Measurements from ENCODE around the gene PDZD2.
A peak's percentile ranks its signal among the peaks of the same experiment; 100 is the strongest.
"Not testable (repeated sequence)": the region's sequence is repeated elsewhere in the genome, so short reads cannot be mapped to it uniquely, and the experiment has no call there.

PDZD2 gene

GRCh38 chr5:31987985-31988710 lies 349.2 kb downstream of the PDZD2 start:
- no peak for DNase-seq

- no peak for DNase-seq
Measured at GRCh38 chr5:31990081-31990650, 351.2 kb downstream of the PDZD2 start.

- DNase-seq, result no peak
Measured at GRCh38 chr5:31990701-31991110, 351.8 kb downstream of the PDZD2 start.

- no peak for DNase-seq
Measured at GRCh38 chr5:31992377-31992776, 353.4 kb downstream of the PDZD2 start.

- no peak for DNase-seq
Measured at GRCh38 chr5:31993165-31993961, 354.4 kb downstream of the PDZD2 start.

GRCh38 chr5:31995006-31995405 lies 356.1 kb downstream of the PDZD2 start:
- DNase-seq, result no peak

GRCh38 chr5:31995714-31996113 lies 356.8 kb downstream of the PDZD2 start:
- DNase-seq, result no peak

- DNase-seq, result no peak
Measured at GRCh38 chr5:31996909-31997308, 358.0 kb downstream of the PDZD2 start.

- no peak for DNase-seq
Measured at GRCh38 chr5:31999470-31999869, 360.5 kb downstream of the PDZD2 start.

- no peak for DNase-seq
Measured at GRCh38 chr5:32000731-32001130, 361.8 kb downstream of the PDZD2 start.

- DNase-seq, result no peak
Measured at GRCh38 chr5:32001284-32001683, 362.4 kb downstream of the PDZD2 start.

- DNase-seq, result no peak
Measured at GRCh38 chr5:32001707-32002106, 362.8 kb downstream of the PDZD2 start.

- no peak for DNase-seq
Measured at GRCh38 chr5:32002755-32003154, 363.8 kb downstream of the PDZD2 start.

- DNase-seq, result no peak
Measured at GRCh38 chr5:32003981-32004380, 365.1 kb downstream of the PDZD2 start.

GRCh38 chr5:32004404-32004803 lies 365.5 kb downstream of the PDZD2 start:
- DNase-seq, result no peak

- no peak for DNase-seq
Measured at GRCh38 chr5:32008746-32009145, 369.8 kb downstream of the PDZD2 start.

GRCh38 chr5:32013658-32014057 lies 374.7 kb downstream of the PDZD2 start:
- no peak for DNase-seq

- DNase-seq, result no peak
Measured at GRCh38 chr5:32014096-32014745, 375.3 kb downstream of the PDZD2 start.

GRCh38 chr5:32015262-32015661 lies 376.3 kb downstream of the PDZD2 start:
- not testable (repeated sequence) for DNase-seq

GRCh38 chr5:32017692-32018367 lies 378.9 kb downstream of the PDZD2 start:
- no peak for DNase-seq

GRCh38 chr5:32018476-32019436 lies 379.8 kb downstream of the PDZD2 start:
- DNase-seq, result no peak

GRCh38 chr5:32020271-32020670 lies 381.3 kb downstream of the PDZD2 start:
- peak; percentile 29 for DNase-seq
